Omental fat pad (tissue), 4 donors: ENCODE results near the gene PHAF1. TPM values are rescaled to one million over a fixed set of nuclear protein-coding genes. Genes with fewer than 3 reads are reported as not detected.

Experiments used
- ATAC-seq: fragments of 150-250 bp; one replicate; pipeline ENCODE4 v1.9.1; 2016; ENCODE audit warnings: mild to moderate bottlenecking, moderate library complexity; ENCODE audit not compliant: low FRiP score
- DNase-seq: peaks from one replicate; pipeline ENCODE4 v3.0.0-alpha.2; 2019; ENCODE audit warnings: low spot score
- total RNA-seq, 4 donors: library from RNA; depleted of rRNA; stranded (reverse); fragments of >200 nt; gene quantifications; one replicate each; pipeline ENCODE4 v1.1.0, GENCODE V29; 2016
- TF ChIP-seq, protein P1 (sequence below), 3 donors: fragments of 450-650 bp; IDR thresholded peaks; one replicate each; pipeline ENCODE4 v1.5.1; 2016 to 2017; ENCODE audit warnings: antibody characterized with exemption in 3 of 3, mild to moderate bottlenecking in 3 of 3, moderate library complexity in 2 of 3

The PHAF1 gene
- total RNA-seq, 4 donors from 2014 or later: 12.1 to 28.8 (median 16.4) TPM

- ATAC-seq (no peak), DNase-seq (no peak)
- TF ChIP-seq, protein P1, sequence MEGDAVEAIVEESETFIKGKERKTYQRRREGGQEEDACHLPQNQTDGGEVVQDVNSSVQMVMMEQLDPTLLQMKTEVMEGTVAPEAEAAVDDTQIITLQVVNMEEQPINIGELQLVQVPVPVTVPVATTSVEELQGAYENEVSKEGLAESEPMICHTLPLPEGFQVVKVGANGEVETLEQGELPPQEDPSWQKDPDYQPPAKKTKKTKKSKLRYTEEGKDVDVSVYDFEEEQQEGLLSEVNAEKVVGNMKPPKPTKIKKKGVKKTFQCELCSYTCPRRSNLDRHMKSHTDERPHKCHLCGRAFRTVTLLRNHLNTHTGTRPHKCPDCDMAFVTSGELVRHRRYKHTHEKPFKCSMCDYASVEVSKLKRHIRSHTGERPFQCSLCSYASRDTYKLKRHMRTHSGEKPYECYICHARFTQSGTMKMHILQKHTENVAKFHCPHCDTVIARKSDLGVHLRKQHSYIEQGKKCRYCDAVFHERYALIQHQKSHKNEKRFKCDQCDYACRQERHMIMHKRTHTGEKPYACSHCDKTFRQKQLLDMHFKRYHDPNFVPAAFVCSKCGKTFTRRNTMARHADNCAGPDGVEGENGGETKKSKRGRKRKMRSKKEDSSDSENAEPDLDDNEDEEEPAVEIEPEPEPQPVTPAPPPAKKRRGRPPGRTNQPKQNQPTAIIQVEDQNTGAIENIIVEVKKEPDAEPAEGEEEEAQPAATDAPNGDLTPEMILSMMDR (IDR thresholded peaks at IDR 0.05): no peak
These were observed 26.9 kb upstream of the PHAF1 start for GRCh38 chr16:67082891-67083290.

DNA sequence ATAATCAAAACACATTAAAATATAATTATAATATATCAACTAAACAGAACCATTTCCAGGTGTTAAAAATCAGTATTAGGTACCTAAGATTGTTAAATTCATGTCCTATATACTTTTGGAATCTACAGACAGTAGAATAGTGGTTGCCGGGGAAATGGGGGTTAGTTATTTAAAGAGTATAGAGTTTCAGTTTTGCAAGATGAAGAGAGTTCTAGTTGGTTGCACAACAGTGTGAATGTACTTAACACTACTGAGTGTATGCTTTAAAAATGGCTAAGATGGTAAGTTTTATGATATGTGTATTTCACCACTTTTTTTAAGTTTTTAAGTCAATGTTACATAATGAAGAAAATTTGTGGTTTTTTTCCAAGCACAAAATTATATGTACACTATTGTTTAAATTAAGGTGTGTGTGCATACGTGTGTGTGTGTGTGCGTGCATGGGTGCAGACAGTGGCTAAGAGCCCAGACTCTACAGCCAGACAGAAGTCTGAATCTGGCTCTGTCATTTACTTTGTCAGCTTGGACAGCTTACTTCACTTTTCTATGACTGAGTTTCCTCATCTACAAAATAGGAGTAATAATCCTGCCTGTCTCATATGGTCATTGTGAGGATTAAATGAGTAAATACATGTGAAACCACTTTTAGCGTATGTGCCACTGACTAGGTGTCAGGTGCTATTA lies 25.3 kb upstream of the PHAF1 start:
- ATAC-seq (no peak), DNase-seq (no peak)
- TF ChIP-seq, protein P1 (IDR thresholded peaks at IDR 0.05): no peak

- TF ChIP-seq, protein P1 (IDR thresholded peaks at IDR 0.05): no peak
- DNase-seq (no peak), ATAC-seq (peak; percentile 54)
These were observed 22.9 kb upstream of the PHAF1 start for GRCh38 chr16:67086822-67087221.

DNA sequence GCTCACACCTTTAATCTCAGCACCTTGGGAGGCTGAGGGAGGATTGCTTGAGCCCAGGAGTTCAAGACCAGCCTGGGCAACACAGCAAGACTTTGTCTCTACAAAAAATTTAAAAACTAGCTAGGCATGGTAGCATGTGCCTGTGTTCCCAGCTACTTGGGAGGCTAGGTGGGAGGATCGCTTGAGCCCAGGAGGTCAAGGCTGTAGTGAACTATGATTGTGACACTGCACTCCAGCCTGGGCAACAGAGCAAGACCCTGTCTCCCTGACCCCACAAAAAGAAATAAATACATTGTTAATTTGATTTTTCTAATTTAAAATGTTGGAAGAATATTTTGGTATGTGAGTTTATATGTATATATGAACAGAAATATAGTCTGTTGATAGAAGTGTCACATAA lies 22.4 kb upstream of the PHAF1 start:
- no peak for DNase-seq
- TF ChIP-seq, protein P1 (IDR thresholded peaks at IDR 0.05): no peak
- ATAC-seq: no peak

DNA sequence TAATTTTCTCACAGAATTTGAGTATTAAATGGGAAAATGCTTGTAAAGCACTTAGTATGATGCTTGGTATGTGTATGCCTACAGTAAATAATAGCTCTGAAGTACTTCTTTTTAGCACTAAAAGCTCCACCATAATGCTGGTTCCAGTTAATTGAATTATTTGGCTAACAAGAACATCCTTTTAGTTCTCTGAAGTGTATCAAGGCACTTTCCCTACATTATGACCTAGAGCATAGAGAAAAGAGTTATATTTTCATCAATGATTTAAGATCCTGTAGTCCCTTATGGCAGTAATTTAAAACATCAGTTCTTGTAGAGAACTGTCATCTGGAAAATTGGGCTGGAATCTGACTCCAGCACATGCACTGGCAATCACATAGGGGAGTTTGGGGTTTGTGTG lies 21.9 kb upstream of the PHAF1 start:
- ATAC-seq: no peak

DNA sequence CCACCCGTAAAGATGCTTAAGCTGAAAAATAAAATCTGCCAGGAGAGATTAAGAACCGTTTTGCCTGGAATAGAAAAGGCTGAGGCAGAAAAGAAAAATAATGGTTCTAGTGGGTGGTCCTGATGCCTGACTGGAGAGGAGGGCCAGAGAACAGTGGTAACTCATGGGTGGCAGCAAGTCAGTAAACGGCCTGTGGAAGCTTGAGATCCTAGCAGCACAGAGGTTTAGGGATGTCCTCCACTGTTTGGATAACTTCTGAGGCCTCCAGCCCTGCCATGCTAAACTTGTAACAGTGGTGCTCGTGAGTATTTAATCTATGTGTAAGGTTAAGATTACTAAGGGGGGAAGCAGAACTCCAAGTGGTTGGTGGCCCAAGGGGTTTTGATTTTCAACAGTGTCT lies 21.2 kb upstream of the PHAF1 start:
- TF ChIP-seq, protein P1 (IDR thresholded peaks at IDR 0.05): no peak
- ATAC-seq (no peak), DNase-seq (no peak)

More for the DNA sequence above, 21.9 kb upstream of the PHAF1 start:
- TF ChIP-seq, protein P1 (IDR thresholded peaks at IDR 0.05): no peak
- no peak for DNase-seq

- no peak for ATAC-seq
- no peak for DNase-seq
- TF ChIP-seq, protein P1 (IDR thresholded peaks at IDR 0.05): no peak
These were observed 20.6 kb upstream of the PHAF1 start for GRCh38 chr16:67089101-67089500.
